ENCODE results near the gene HSPE1. TPM values are rescaled to one million over a fixed set of nuclear protein-coding genes. Genes with fewer than 3 reads are reported as not detected.
A peak's percentile ranks its signal among the peaks of the same experiment; 100 is the strongest.
"Not testable (repeated sequence)": the region's sequence is repeated elsewhere in the genome, so short reads cannot be mapped to it uniquely, and the experiment has no call there.

Gene HSPE1
- 180 and 185 TPM in 2 replicates for total RNA-seq
- long read RNA-seq, transcript HSPE1-201 (4 exons, 950 nt): major isoform, 53 of 63 reads
- long read RNA-seq, partial matches to known transcripts: 4 of 63 reads
- long read RNA-seq, other reads (novel, unspliced or antisense): 3 of 63 reads

- DNase-seq (ENCODE audit: low spot score, unreplicated experiment): peak; percentile 92
- Mint-ChIP-seq H3K36me3 (ENCODE audit: insufficient read depth) (peaks cover 28% of the 10 kb centered on the region), H3K27me3 (no peaks in the 10 kb centered on the region), H3K4me3 (ENCODE audit: low read depth) (peak within 1 kb of the TSS; percentile 97), H3K9me3 (ENCODE audit: low read depth) (no peaks in the 10 kb centered on the region), H3K27ac (peak within 1 kb of the TSS; percentile 97), H3K4me1 (ENCODE audit: low read depth) (peaks cover 37% of the 10 kb centered on the region)
- no peak for TF ChIP-seq CTCF (IDR thresholded peaks at IDR 0.05; ENCODE audit: unreplicated experiment)
Measured at GRCh38 chr2:197499594-197500502, at the start of gene HSPE1, which contains the start of gene HSPD1. Gene HSPE1 (plus strand): TSS chr2:197500379. CDS start chr2:197500437, 58 bp downstream. Gene HSPD1 (minus strand): TSS chr2:197499840. CDS start chr2:197498848, 992 bp downstream.

- no peak for DNase-seq (ENCODE audit: low spot score, unreplicated experiment)
- TF ChIP-seq CTCF (IDR thresholded peaks at IDR 0.05; ENCODE audit: unreplicated experiment): no peak
- Mint-ChIP-seq H3K9me3 (ENCODE audit: low read depth) (no peaks in the 10 kb centered on the region), H3K36me3 (ENCODE audit: insufficient read depth) (no peaks in the 10 kb centered on the region), H3K4me3 (ENCODE audit: low read depth) (no peak overlapping the region), H3K27me3 (no peaks in the 10 kb centered on the region), H3K27ac (no peak overlapping the region), H3K4me1 (ENCODE audit: low read depth) (peaks cover 15% of the 10 kb centered on the region)
Measured at GRCh38 chr2:197450465-197450864, 49.7 kb upstream of the HSPE1 start.

- DNase-seq (ENCODE audit: low spot score, unreplicated experiment); H3K27me3 Mint-ChIP-seq; H3K27ac Mint-ChIP-seq; H3K9me3 Mint-ChIP-seq (ENCODE audit: low read depth); H3K36me3 Mint-ChIP-seq (ENCODE audit: insufficient read depth); H3K4me3 Mint-ChIP-seq (ENCODE audit: low read depth): not testable (repeated sequence)
- peaks cover 15% of the 10 kb centered on the region for H3K4me1 Mint-ChIP-seq (ENCODE audit: low read depth)
Measured at GRCh38 chr2:197450935-197451358, 49.2 kb upstream of the HSPE1 start.

GRCh38 chr2:197452754-197453122 is 47.4 kb upstream of the HSPE1 start:
- Mint-ChIP-seq H3K9me3 (ENCODE audit: low read depth) (no peaks in the 10 kb centered on the region), H3K27ac (peak overlapping the region; percentile 98), H3K4me1 (ENCODE audit: low read depth) (peaks cover 15% of the 10 kb centered on the region), H3K4me3 (ENCODE audit: low read depth) (peak overlapping the region; percentile 95), H3K27me3 (no peaks in the 10 kb centered on the region), H3K36me3 (ENCODE audit: insufficient read depth) (no peaks in the 10 kb centered on the region)
- DNase-seq (ENCODE audit: low spot score, unreplicated experiment): no peak
- TF ChIP-seq CTCF (IDR thresholded peaks at IDR 0.05; ENCODE audit: unreplicated experiment): no peak

GRCh38 chr2:197453123-197453913 is 46.9 kb upstream of the HSPE1 start, which contains the start of gene COQ10B:
Gene COQ10B (plus strand): TSS chr2:197453552. CDS start chr2:197453561, 9 bp downstream.
- Mint-ChIP-seq H3K4me3 (ENCODE audit: low read depth) (peak within 1 kb of the TSS; percentile 95), H3K4me1 (ENCODE audit: low read depth) (peaks cover 15% of the 10 kb centered on the region), H3K27ac (peak within 1 kb of the TSS; percentile 98), H3K36me3 (ENCODE audit: insufficient read depth) (no peaks in the 10 kb centered on the region), H3K9me3 (ENCODE audit: low read depth) (no peaks in the 10 kb centered on the region), H3K27me3 (no peaks in the 10 kb centered on the region)
- DNase-seq (ENCODE audit: low spot score, unreplicated experiment): peak; percentile 97
- peak; percentile 37 for TF ChIP-seq CTCF (IDR thresholded peaks at IDR 0.05; ENCODE audit: unreplicated experiment)
